Right atrium auricular region (tissue), 2 donors: ENCODE results near the gene SYT1. TPM values are rescaled to one million over a fixed set of nuclear protein-coding genes. Genes with fewer than 3 reads are reported as not detected.

ENCODE experiments used
- DNase-seq: peaks from one replicate; pipeline ENCODE4 v3.0.0-alpha.2; 2019; ENCODE audit warnings: low spot score
- H3K27ac ChIP-seq, 2 donors: fragments of 200-600 bp; sonication (generic); 1 replicate in 1 of 2; 2 replicates in 1 of 2; pipeline ENCODE4 v1.5.1; 2016 to 2019
- H3K27me3 ChIP-seq, 2 donors: fragments of 200-600 bp; sonication (generic); one replicate each; pipeline versions ENCODE4 v1.5.1 to v1.6.0; 2017 to 2019
- H3K36me3 ChIP-seq: fragments of 200-600 bp; sonication (generic); one replicate; pipeline ENCODE4 v1.5.1; 2016
- H3K4me1 ChIP-seq, 2 donors: fragments of 200-600 bp; sonication (generic); one replicate each; pipeline versions ENCODE4 v1.5.1 to v1.6.0; 2017 to 2019
- H3K4me3 ChIP-seq, 2 donors: fragments of 200-600 bp; sonication (generic); 1 replicate in 1 of 2; 2 replicates in 1 of 2; pipeline ENCODE4 v1.5.1; 2017 to 2019; ENCODE audit warnings: mild to moderate bottlenecking in 1 of 2, moderate library complexity in 1 of 2
- H3K9me3 ChIP-seq, 2 donors: fragments of 200-600 bp; sonication (generic); one replicate each; pipeline ENCODE4 v1.5.1; 2019
- CTCF ChIP-seq, 2 donors: fragments of 200-600 bp; sonication (generic); IDR thresholded peaks; one replicate each; pipeline ENCODE4 v1.5.1; 2019; ENCODE audit warnings: antibody characterized with exemption in 2 of 2
- total RNA-seq, 2 donors: library from RNA; depleted of rRNA; stranded (reverse); fragments of >200 nt; gene quantifications; one replicate each; pipeline ENCODE4 v1.1.0, GENCODE V29; 2016

The SYT1 gene
- total RNA-seq, 2 donors from 2014 or later, result 0.16 TPM; not detected in 1

DNA sequence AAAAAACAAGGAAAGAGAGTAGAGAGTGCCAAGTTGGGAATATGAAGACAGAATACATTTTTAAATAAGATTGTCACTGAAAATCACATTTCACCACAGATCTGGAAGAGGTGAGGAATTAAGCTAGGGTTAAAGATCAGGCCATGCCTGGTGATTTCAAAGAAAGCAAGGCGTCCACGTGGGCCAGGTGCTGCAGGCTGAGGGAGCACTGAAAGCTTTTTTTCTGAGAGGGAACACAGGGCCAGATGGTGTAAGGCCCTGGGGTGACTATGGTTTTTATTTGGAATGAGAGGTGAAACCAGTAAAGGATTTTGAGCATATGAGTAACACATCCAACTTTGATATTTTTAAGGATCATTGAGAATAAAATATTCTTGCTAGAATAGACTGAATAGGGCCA, 20.9 kb downstream of the SYT1 start:
- Histone ChIP-seq H3K27ac (no peak overlapping the region), H3K9me3 (no peaks in the 10 kb centered on the region), H3K36me3 (no peaks in the 10 kb centered on the region), H3K27me3 (no peaks in the 10 kb centered on the region), H3K4me3 (no peak overlapping the region), H3K4me1 (no peaks in the 10 kb centered on the region)
- no peak for DNase-seq
- no peak for TF ChIP-seq CTCF (IDR thresholded peaks at IDR 0.05)

DNA sequence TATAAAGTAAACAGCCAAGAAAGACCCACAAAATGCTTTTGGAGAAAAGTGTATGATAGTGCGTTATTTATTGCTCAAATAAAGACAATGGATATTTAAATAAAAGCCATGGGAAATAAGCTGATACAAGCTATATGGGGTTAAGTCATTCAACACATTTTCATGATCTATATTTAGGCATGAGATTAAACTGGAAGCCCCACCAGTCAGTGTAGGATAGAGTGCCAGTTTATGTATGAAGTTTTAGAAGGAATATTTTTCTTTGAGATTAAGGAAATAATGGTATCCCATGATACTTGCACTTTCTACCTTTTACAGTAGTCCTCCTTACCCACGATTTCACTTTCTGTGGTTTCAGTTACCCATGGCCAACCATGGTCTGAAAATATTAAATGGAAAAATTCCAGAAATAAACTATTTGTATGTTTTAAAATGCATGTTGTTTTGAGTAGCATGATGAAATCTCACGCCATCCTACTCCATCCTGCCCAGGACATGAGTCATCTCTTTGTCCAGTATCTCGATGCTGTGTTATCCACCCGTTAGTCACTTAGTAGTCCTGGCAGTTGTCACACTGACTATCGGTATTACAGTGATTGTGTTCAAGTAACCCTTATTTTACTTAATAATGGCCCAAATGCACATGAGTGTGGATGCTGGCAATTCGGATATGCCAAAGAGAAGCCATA, 22.3 kb downstream of the SYT1 start:
- no peak for TF ChIP-seq CTCF (IDR thresholded peaks at IDR 0.05)
- Histone ChIP-seq H3K36me3 (no peaks in the 10 kb centered on the region), H3K27ac (no peak overlapping the region), H3K4me1 (no peaks in the 10 kb centered on the region), H3K27me3 (no peaks in the 10 kb centered on the region), H3K9me3 (no peaks in the 10 kb centered on the region), H3K4me3 (no peak overlapping the region)
- no peak for DNase-seq

DNA sequence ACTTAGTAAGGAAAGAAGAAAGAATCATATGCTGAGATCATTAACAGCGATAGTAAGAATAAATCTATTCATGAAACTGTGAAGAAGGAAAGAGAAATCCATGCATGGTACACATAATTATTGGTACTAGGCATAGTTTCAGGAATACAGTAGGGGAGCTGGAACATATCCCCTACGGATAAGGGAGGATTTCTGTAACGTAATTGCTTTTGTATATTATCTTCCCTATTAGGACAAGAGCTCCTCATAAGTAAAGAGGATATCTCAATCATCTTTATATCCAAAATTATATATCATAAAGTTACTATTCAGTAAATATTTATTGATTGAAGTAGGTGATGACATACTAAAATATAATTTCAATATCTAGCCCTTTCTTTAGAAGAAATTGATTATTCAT, 22.9 kb downstream of the SYT1 start:
- H3K27ac ChIP-seq, result no peak overlapping the region
- H3K4me1 ChIP-seq, result no peaks in the 10 kb centered on the region
- no peak for TF ChIP-seq CTCF (IDR thresholded peaks at IDR 0.05)
- no peak for DNase-seq
- H3K4me3 ChIP-seq, result no peak overlapping the region
- no peaks in the 10 kb centered on the region for H3K36me3 ChIP-seq
- H3K9me3 ChIP-seq, result no peaks in the 10 kb centered on the region
- no peaks in the 10 kb centered on the region for H3K27me3 ChIP-seq

GRCh38 chr12:78888568-78888967, 24.0 kb downstream of the SYT1 start:
- Histone ChIP-seq H3K4me3 (no peak overlapping the region), H3K27ac (no peak overlapping the region), H3K9me3 (no peaks in the 10 kb centered on the region), H3K27me3 (no peaks in the 10 kb centered on the region), H3K4me1 (no peaks in the 10 kb centered on the region), H3K36me3 (no peaks in the 10 kb centered on the region)
- DNase-seq, result no peak
- no peak for TF ChIP-seq CTCF (IDR thresholded peaks at IDR 0.05)

DNA sequence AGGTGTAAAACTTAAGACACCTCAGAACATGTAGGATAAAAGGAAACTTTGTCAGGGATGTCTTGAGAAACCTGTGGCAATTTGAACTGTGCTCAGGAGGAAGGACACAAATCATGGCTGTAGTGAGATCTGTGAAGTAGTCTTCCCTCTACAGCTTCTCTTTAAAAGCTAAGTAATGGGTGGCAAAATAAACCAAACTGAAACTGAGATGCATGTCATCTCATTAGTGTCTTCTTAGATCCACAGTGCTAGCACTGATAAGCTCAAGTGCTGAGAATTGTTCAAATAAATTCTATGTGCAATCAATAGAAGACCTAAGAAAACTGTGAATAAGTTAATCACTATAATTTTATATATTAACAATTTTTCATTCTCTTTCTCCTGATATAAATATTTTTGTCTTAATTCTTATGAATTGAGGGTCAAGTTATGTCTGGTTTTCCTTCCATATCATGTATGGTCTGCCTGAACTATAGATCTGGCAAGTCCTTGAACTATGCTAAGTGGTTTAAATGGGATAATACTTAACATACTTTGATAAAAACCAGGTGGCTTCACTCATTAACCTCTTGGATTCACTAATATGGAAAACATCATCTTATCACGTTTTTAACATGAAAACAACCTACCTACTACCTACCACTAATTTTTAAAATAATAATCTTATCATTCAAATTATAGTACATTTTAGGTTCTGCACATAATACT, 27.2 kb downstream of the SYT1 start:
- H3K36me3 ChIP-seq, result no peaks in the 10 kb centered on the region
- no peak for DNase-seq
- H3K4me1 ChIP-seq, result no peaks in the 10 kb centered on the region
- no peak overlapping the region for H3K27ac ChIP-seq
- H3K9me3 ChIP-seq, result no peaks in the 10 kb centered on the region
- H3K4me3 ChIP-seq, result no peak overlapping the region
- TF ChIP-seq CTCF (IDR thresholded peaks at IDR 0.05), result no peak
- no peaks in the 10 kb centered on the region for H3K27me3 ChIP-seq
